IMR-90 (cell line): ENCODE data around the gene IL1RAPL1. TPM values are rescaled to one million over a fixed set of nuclear protein-coding genes. Genes with fewer than 3 reads are reported as not detected.
"Not testable (repeated sequence)": the region's sequence is repeated elsewhere in the genome, so short reads cannot be mapped to it uniquely, and the experiment has no call there.

Experiments
- ATAC-seq: fragments of 200-7000 bp; cut with Tn5 transposase; 2 replicates; pipeline ENCODE4 v1.9.1; 2020; ENCODE audit warnings: low read depth, mild to moderate bottlenecking, moderate library complexity
- BruUV-seq: library from RNA; stranded (reverse); fragments of 400-500 nt; replicated peaks from 2 replicates; lab custom pipeline; 2021; lab: Mats Ljungman, UMichigan
- CTCF ChIA-PET: fragments of 300-600 bp; formaldehyde crosslinking; extraction: SDS; loops from one replicate; lab custom pipeline; 2021; ENCODE audit warnings: antibody characterized with exemption; lab: Yijun Ruan, JAX
- POLR2A ChIA-PET: fragments of 300-600 bp; sonication (Branson Sonifier 250); formaldehyde crosslinking; loops from one replicate; lab custom pipeline; 2022; ENCODE audit warnings: antibody characterized with exemption; ENCODE audit not compliant: unreplicated experiment; lab: Charles Lee
- DNase-seq: peaks from one replicate; pipeline ENCODE4 v3.0.0; 2013
- H2AFZ ChIP-seq: replicated peaks from 2 replicates; pipeline ENCODE3; 2013; ENCODE audit warnings: low read length, mild to moderate bottlenecking; ENCODE audit not compliant: poor library complexity
- H2AK5ac ChIP-seq: 2 replicates; pipeline ENCODE4 v1.6.1; 2013; ENCODE audit warnings: low read depth, low read length, inconsistent platforms
- H2AK9ac ChIP-seq: replicated peaks from 2 replicates; pipeline ENCODE3; 2013; ENCODE audit warnings: mild to moderate bottlenecking, low read depth, low read length, moderate library complexity; ENCODE audit not compliant: poor library complexity
- H2BK120ac ChIP-seq: 2 replicates; pipeline ENCODE4 v1.6.1; 2013; ENCODE audit warnings: low read depth, low read length, inconsistent platforms
- H2BK15ac ChIP-seq: 3 replicates; pipeline ENCODE4 v1.6.1; 2013; ENCODE audit warnings: low read depth, low read length, inconsistent platforms
- H2BK20ac ChIP-seq: 2 replicates; pipeline ENCODE4 v1.6.1; 2013; ENCODE audit warnings: low read depth, mild to moderate bottlenecking, inconsistent platforms, low read length, moderate library complexity
- H2BK5ac ChIP-seq: 2 replicates; pipeline ENCODE4 v1.6.1; 2013; ENCODE audit warnings: mild to moderate bottlenecking, low read depth, low read length, inconsistent platforms; ENCODE audit not compliant: poor library complexity, severe bottlenecking
- H3K14ac ChIP-seq: replicated peaks from 2 replicates; pipeline ENCODE4 v1.6.1; 2013; ENCODE audit warnings: low read depth, low read length, inconsistent platforms
- H3K18ac ChIP-seq: 2 replicates; pipeline ENCODE4 v1.6.1; 2013; ENCODE audit warnings: low read depth, low read length, control low read depth
- H3K23ac ChIP-seq: 2 replicates; pipeline ENCODE4 v1.6.1; 2013; ENCODE audit warnings: low read depth, low read length, inconsistent platforms
- H3K27ac ChIP-seq: 2 replicates; pipeline ENCODE4 v1.5.1; 2013; ENCODE audit warnings: mild to moderate bottlenecking, control low read depth, low read length; ENCODE audit not compliant: insufficient read depth
- H3K27me3 ChIP-seq: 2 replicates; pipeline ENCODE4 v1.6.1; 2013; ENCODE audit warnings: low read length; ENCODE audit not compliant: control insufficient read depth, insufficient read depth
- H3K36me3 ChIP-seq: 2 replicates; pipeline ENCODE4 v1.6.1; 2013; ENCODE audit warnings: low read length, mixed read lengths; ENCODE audit not compliant: control insufficient read depth, insufficient read depth
- H3K4ac ChIP-seq: 2 replicates; pipeline ENCODE4 v1.6.1; 2013; ENCODE audit warnings: low read depth, low read length, inconsistent platforms
- H3K4me1 ChIP-seq: 2 replicates; pipeline ENCODE4 v1.6.1; 2013; ENCODE audit warnings: low read length, mixed read lengths; ENCODE audit not compliant: control insufficient read depth, insufficient read depth
- H3K4me2 ChIP-seq: 2 replicates; pipeline ENCODE4 v1.6.1; 2013; ENCODE audit warnings: low read depth, mild to moderate bottlenecking, control low read depth, low read length, moderate library complexity
- H3K4me3 ChIP-seq: 2 replicates; pipeline ENCODE4 v1.5.1; 2013; ENCODE audit warnings: low read depth, mild to moderate bottlenecking, control low read depth, low read length, moderate library complexity; ENCODE audit not compliant: insufficient read depth
- H3K56ac ChIP-seq: 2 replicates; pipeline ENCODE4 v1.6.1; 2013; ENCODE audit warnings: low read length, inconsistent platforms; ENCODE audit not compliant: insufficient read depth; ENCODE audit errors: extremely low read depth
- H3K79me1 ChIP-seq, 2 experiments: 2 replicates each; pipeline ENCODE4 v1.6.1; 2013; ENCODE audit warnings: low read length in 2 of 2, inconsistent platforms in 1 of 2, low read depth in 1 of 2
- H3K9ac ChIP-seq: 2 replicates; pipeline ENCODE4 v1.6.1; 2013; ENCODE audit warnings: low read depth, low read length, control low read depth
- H3K9me1 ChIP-seq: 2 replicates; pipeline ENCODE4 v1.6.1; 2013; ENCODE audit warnings: low read length, inconsistent platforms; ENCODE audit not compliant: insufficient read depth
- H3K9me3 ChIP-seq: 2 replicates; pipeline ENCODE4 v1.6.1; 2013; ENCODE audit warnings: low read length; ENCODE audit not compliant: control insufficient read depth, insufficient read depth
- H4K20me1 ChIP-seq: 2 replicates; pipeline ENCODE4 v1.6.1; 2013; ENCODE audit warnings: low read length, inconsistent platforms; ENCODE audit not compliant: insufficient read depth
- H4K5ac ChIP-seq: 2 replicates; pipeline ENCODE4 v1.6.1; 2013; ENCODE audit warnings: mild to moderate bottlenecking, low read depth, low read length, control low read depth
- H4K8ac ChIP-seq, 2 experiments: 2 replicates each; pipeline ENCODE4 v1.6.1; 2013; ENCODE audit warnings: low read depth in 2 of 2, low read length in 2 of 2, control low read depth in 1 of 2, inconsistent platforms in 1 of 2
- H4K91ac ChIP-seq: 2 replicates; pipeline ENCODE4 v1.6.1; 2013; ENCODE audit warnings: low read depth, low read length, inconsistent platforms; ENCODE audit not compliant: insufficient read depth
- WGBS, 2 experiments: methylation state at CpG; one replicate each; pipeline versions ENCODE4 v1.1.5 to v1.1.7; 2013; ENCODE audit warnings: missing lambda C conversion rate in 2 of 2; ENCODE audit not compliant: insufficient read length in 1 of 2; ENCODE audit errors: extremely low coverage in 2 of 2; 5-methylcytosine and 5-hydroxymethylcytosine counted together
- dilution Hi-C: fragments of 300-500 bp; cut with HindIII; formaldehyde crosslinking; loops from one replicate; pipeline ENCODE4 v1.14.3; 2018; ENCODE audit warnings: low sequenced_read_pairs; ENCODE audit not compliant: unreplicated experiment
- in situ Hi-C: fragments of 300-500 bp; cut with MboI; formaldehyde crosslinking; loops from 3 replicates; pipeline ENCODE4 v1.14.3; 2019; ENCODE audit warnings: low sequenced_read_pairs, inconsistent platforms, mixed read lengths
- intact Hi-C: fragments of 100-400 bp; cut with micrococcal nuclease; formaldehyde crosslinking; loops from 2 replicates; pipeline ENCODE4 v1.10.0; 2022
- polyA plus RNA-seq, 3 experiments: library from polyadenylated mRNA; depleted of rRNA; stranded (reverse); fragments of >200 nt; gene quantifications; 2 replicates each; pipeline ENCODE4 v1.2.3, GENCODE V29; 2012; ENCODE audit warnings: low replicate concordance in 1 of 3
- total RNA-seq: library from RNA; depleted of rRNA; stranded (reverse); fragments of >200 nt; gene quantifications from 2 replicates; pipeline ENCODE4 v1.2.3, GENCODE V29; 2012

The IL1RAPL1 gene
- total and polyA plus RNA-seq, 2 of the 4 experiments (the other 2 are of a cell fraction): 1.5 to 9.0 TPM

GRCh38 chrX:29122817-29123216 lies 535.6 kb downstream of the IL1RAPL1 start:
- CTCF ChIA-PET: not testable (repeated sequence)

More at GRCh38 chrX:29122817-29123216, 535.6 kb downstream of the IL1RAPL1 start:
- WGBS, 2 experiments: no CpG with 5 or more reads among the region's 2 CpGs
- ATAC-seq, H2BK5ac ChIP-seq, H3K4me1 ChIP-seq, H3K27me3 ChIP-seq, H3K9me1 ChIP-seq, H2AFZ ChIP-seq, H2BK20ac ChIP-seq, H3K4ac ChIP-seq, H3K79me1 ChIP-seq, H2AK5ac ChIP-seq, H3K56ac ChIP-seq, intact Hi-C loops, H3K27ac ChIP-seq, H3K4me2 ChIP-seq, dilution Hi-C loops, H2BK15ac ChIP-seq, H3K36me3 ChIP-seq, H3K9ac ChIP-seq, H2AK9ac ChIP-seq, BruUV-seq, H4K8ac ChIP-seq, H3K4me3 ChIP-seq, H4K5ac ChIP-seq, H4K20me1 ChIP-seq, in situ Hi-C loops, H3K18ac ChIP-seq, H2BK120ac ChIP-seq, H3K14ac ChIP-seq, H3K9me3 ChIP-seq, POLR2A ChIA-PET, DNase-seq, H4K91ac ChIP-seq, H3K23ac ChIP-seq: not testable (repeated sequence)
